BLaER1 treated with 17β-estradiol and CSF1 and Interleukin-3, amounts not matched to agents 10 nM and 100 nM (cell line): Measurements from ENCODE around the gene RERE.

Experiments used
- H3K27ac ChIP-seq, 11 experiments: shearing (Covaris generic); formaldehyde crosslinking; 2 replicates each; pipeline ENCODE4 v1.8.1; 2022
- H3K27me3 ChIP-seq, 11 experiments: shearing (Covaris generic); formaldehyde crosslinking; 2 replicates each; pipeline ENCODE4 v1.8.1; 2022
- H3K36me3 ChIP-seq, 11 experiments: shearing (Covaris generic); formaldehyde crosslinking; 2 replicates each; pipeline ENCODE4 v1.8.1; 2022
- H3K4me1 ChIP-seq, 10 experiments: shearing (Covaris generic); formaldehyde crosslinking; 2 replicates each; pipeline ENCODE4 v1.8.1; 2022
- H3K4me2 ChIP-seq, 11 experiments: shearing (Covaris generic); formaldehyde crosslinking; 2 replicates each; pipeline ENCODE4 v1.8.1; 2022
- H3K4me3 ChIP-seq, 10 experiments: shearing (Covaris generic); formaldehyde crosslinking; 2 replicates each; pipeline ENCODE4 v1.8.1; 2022
- H3K9ac ChIP-seq, 11 experiments: shearing (Covaris generic); formaldehyde crosslinking; 2 replicates each; pipeline ENCODE4 v1.8.1; 2022
- H3K9me3 ChIP-seq, 11 experiments: shearing (Covaris generic); formaldehyde crosslinking; replicated peaks in 1 of 11; 2 replicates each; pipeline ENCODE4 v1.8.1; 2022
- H4K20me1 ChIP-seq, 11 experiments: shearing (Covaris generic); formaldehyde crosslinking; 2 replicates each; pipeline ENCODE4 v1.8.1; 2022
- Cebpa-rat ChIP-seq, 11 experiments: shearing (Covaris generic); IDR thresholded peaks; 2 replicates each; pipeline ENCODE4 v1.8.1; 2022

RERE gene

GRCh38 chr1:8689431-8690252, 127.8 kb downstream of the RERE start:
- no peak for TF ChIP-seq Cebpa-rat (IDR thresholded peaks at IDR 0.05)
- Histone ChIP-seq H3K36me3 (peaks cover 13 to 89% (median 48%) of the 10 kb centered on the region in 11 experiments; a peak in 20 of 22 replicates), H3K27ac (no peak overlapping the region), H3K9me3 (peaks cover 7 to 45% (median 35%) of the 10 kb centered on the region in 11 experiments; a peak in 20 of 22 replicates), H3K4me3 (no peak overlapping the region), H3K9ac (no peak overlapping the region), H3K4me1 (peaks cover 48 to 73% (median 63%) of the 10 kb centered on the region in 10 experiments), H3K4me2 (peak overlapping the region in 10 of 11 experiments; percentile 2 to 60 (median 20); a peak in 15 of 22 replicates), H4K20me1 (peaks cover 37 to 100% (median 99%) of the 10 kb centered on the region in 11 experiments), H3K27me3 (no peaks in the 10 kb centered on the region)

- H3K9ac ChIP-seq, result no peak overlapping the region; a peak in 1 of 22 replicates
- H4K20me1 ChIP-seq, result peaks cover 32 to 100% (median 99%) of the 10 kb centered on the region in 11 experiments
- H3K36me3 ChIP-seq, result peaks cover 13 to 68% (median 28%) of the 10 kb centered on the region in 11 experiments; a peak in 19 of 22 replicates
- H3K27ac ChIP-seq, result peak overlapping the region in 9 of 11 experiments; percentile 0 to 34 (median 6); a peak in 8 of 22 replicates
- no peaks in the 10 kb centered on the region for H3K27me3 ChIP-seq
- peak overlapping the region; percentile 25 to 70 (median 56); a peak in 21 of 22 replicates for H3K4me2 ChIP-seq
- no peak overlapping the region for H3K4me3 ChIP-seq
- no peak for TF ChIP-seq Cebpa-rat (IDR thresholded peaks at IDR 0.05)
- H3K9me3 ChIP-seq, result peaks cover 6 to 27% (median 20%) of the 10 kb centered on the region in 11 experiments; a peak in 20 of 22 replicates
- H3K4me1 ChIP-seq, result peaks cover 42 to 63% (median 55%) of the 10 kb centered on the region in 10 experiments
Observed at GRCh38 chr1:8687538-8687937, 129.9 kb downstream of the RERE start.

GRCh38 chr1:8687039-8687438, 130.4 kb downstream of the RERE start:
- H3K27ac ChIP-seq, result peak overlapping the region in 9 of 11 experiments; percentile 0 to 34 (median 6); a peak in 13 of 22 replicates
- peaks cover 32 to 100% (median 100%) of the 10 kb centered on the region in 11 experiments for H4K20me1 ChIP-seq
- no peak overlapping the region for H3K4me3 ChIP-seq
- no peaks in the 10 kb centered on the region for H3K27me3 ChIP-seq
- H3K36me3 ChIP-seq, result peaks cover 11 to 63% (median 23%) of the 10 kb centered on the region in 11 experiments; a peak in 19 of 22 replicates
- peak overlapping the region in 2 of 11 experiments; percentile 3 to 5; a peak in 1 of 22 replicates for H3K9ac ChIP-seq
- peaks cover 42 to 63% (median 55%) of the 10 kb centered on the region in 10 experiments for H3K4me1 ChIP-seq
- H3K4me2 ChIP-seq, result peak overlapping the region; percentile 21 to 70 (median 56)
- no peak for TF ChIP-seq Cebpa-rat (IDR thresholded peaks at IDR 0.05)
- peaks cover 1 to 22% (median 15%) of the 10 kb centered on the region in 11 experiments; a peak in 18 of 22 replicates for H3K9me3 ChIP-seq

- Histone ChIP-seq H3K9me3 (peaks cover 0 to 8% (median 5%) of the 10 kb centered on the region in 11 experiments; a peak in 10 of 22 replicates), H3K27me3 (no peaks in the 10 kb centered on the region), H3K4me3 (no peak overlapping the region), H3K36me3 (peaks cover 0 to 48% (median 7%) of the 10 kb centered on the region in 11 experiments; a peak in 16 of 22 replicates), H3K4me1 (peaks cover 48 to 66% (median 60%) of the 10 kb centered on the region in 10 experiments), H3K4me2 (peak overlapping the region in 2 of 11 experiments; percentile 0 to 20; a peak in 2 of 22 replicates), H4K20me1 (peaks cover 38 to 100% (median 100%) of the 10 kb centered on the region in 11 experiments), H3K9ac (no peak overlapping the region), H3K27ac (no peak overlapping the region)
- TF ChIP-seq Cebpa-rat (IDR thresholded peaks at IDR 0.05), result no peak
Observed at GRCh38 chr1:8685463-8685862, 132.0 kb downstream of the RERE start.

GRCh38 chr1:8684590-8684989, 132.8 kb downstream of the RERE start:
- Histone ChIP-seq H3K4me3 (no peak overlapping the region), H3K4me1 (peaks cover 47 to 68% (median 62%) of the 10 kb centered on the region in 10 experiments), H3K36me3 (peaks cover 0 to 42% (median 11%) of the 10 kb centered on the region in 11 experiments; a peak in 8 of 22 replicates), H3K4me2 (peak overlapping the region in 6 of 11 experiments; percentile 0 to 46 (median 29); a peak in 7 of 22 replicates), H3K27ac (no peak overlapping the region), H3K27me3 (no peaks in the 10 kb centered on the region), H4K20me1 (peaks cover 41 to 100% (median 100%) of the 10 kb centered on the region in 11 experiments), H3K9me3 (no peaks in the 10 kb centered on the region), H3K9ac (no peak overlapping the region)
- TF ChIP-seq Cebpa-rat (IDR thresholded peaks at IDR 0.05), result no peak

- Histone ChIP-seq H3K9ac (no peak overlapping the region), H4K20me1 (peaks cover 49 to 100% (median 100%) of the 10 kb centered on the region in 11 experiments), H3K27ac (no peak overlapping the region), H3K36me3 (peaks cover 0 to 36% (median 16%) of the 10 kb centered on the region in 11 experiments; a peak in 12 of 22 replicates), H3K4me1 (peaks cover 32 to 65% (median 52%) of the 10 kb centered on the region in 10 experiments), H3K27me3 (no peaks in the 10 kb centered on the region), H3K9me3 (no peaks in the 10 kb centered on the region), H3K4me3 (no peak overlapping the region), H3K4me2 (no peak overlapping the region)
- TF ChIP-seq Cebpa-rat (IDR thresholded peaks at IDR 0.05), result no peak
Observed at GRCh38 chr1:8682573-8682972, 134.9 kb downstream of the RERE start.

- Histone ChIP-seq H3K9me3 (no peaks in the 10 kb centered on the region), H3K27ac (no peak overlapping the region), H3K4me1 (peaks cover 31 to 65% (median 49%) of the 10 kb centered on the region in 10 experiments), H3K4me3 (no peak overlapping the region), H4K20me1 (peaks cover 51 to 100% (median 100%) of the 10 kb centered on the region in 11 experiments; a peak in 21 of 22 replicates), H3K4me2 (no peak overlapping the region; a peak in 1 of 22 replicates), H3K36me3 (peaks cover 0 to 38% (median 16%) of the 10 kb centered on the region in 11 experiments; a peak in 12 of 22 replicates), H3K9ac (no peak overlapping the region), H3K27me3 (no peaks in the 10 kb centered on the region)
- TF ChIP-seq Cebpa-rat (IDR thresholded peaks at IDR 0.05), result no peak
Observed at GRCh38 chr1:8681911-8682310, 135.5 kb downstream of the RERE start.

- H3K4me1 ChIP-seq, result peaks cover 27 to 64% (median 48%) of the 10 kb centered on the region in 10 experiments
- no peaks in the 10 kb centered on the region for H3K9me3 ChIP-seq
- no peak overlapping the region for H3K27ac ChIP-seq
- H3K27me3 ChIP-seq, result no peaks in the 10 kb centered on the region
- no peak overlapping the region for H3K9ac ChIP-seq
- TF ChIP-seq Cebpa-rat (IDR thresholded peaks at IDR 0.05), result no peak
- peaks cover 0 to 38% (median 14%) of the 10 kb centered on the region in 11 experiments; a peak in 12 of 22 replicates for H3K36me3 ChIP-seq
- no peak overlapping the region for H3K4me3 ChIP-seq
- peaks cover 51 to 100% (median 100%) of the 10 kb centered on the region in 11 experiments; a peak in 21 of 22 replicates for H4K20me1 ChIP-seq
- peak overlapping the region in 6 of 11 experiments; percentile 3 to 45 (median 5); a peak in 7 of 22 replicates for H3K4me2 ChIP-seq
Observed at GRCh38 chr1:8680664-8681650, 136.5 kb downstream of the RERE start.
